Activated naive CD4-positive, alpha-beta T cell treated with anti-CD3 and anti-CD28 coated beads, Interleukin-2, amount 50 U/mL, for 16 hours (primary cell): Measurements from ENCODE around the gene STXBP3.

ENCODE experiments used
- DNase-seq: peaks from one replicate; pipeline ENCODE4 v3.0.0-alpha.2; 2020

Gene STXBP3

DNA sequence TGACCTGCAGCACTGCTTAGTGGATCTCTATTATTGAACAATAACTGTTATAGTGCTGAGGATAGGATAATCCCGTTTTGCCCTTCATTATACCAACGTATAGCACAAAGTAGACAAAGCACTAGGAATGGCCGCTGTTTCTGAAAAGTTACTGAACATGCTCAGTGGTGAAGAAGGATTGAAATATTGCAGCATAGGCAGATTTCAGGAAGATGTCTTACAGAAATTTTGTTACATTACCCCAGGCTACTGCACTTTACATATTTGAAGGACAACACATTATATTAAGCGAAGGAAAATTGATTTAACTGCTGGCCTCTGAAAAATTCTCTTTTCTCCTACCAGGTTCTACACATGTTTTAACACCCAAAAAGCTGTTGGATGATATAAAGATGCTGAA, 62.0 kb downstream of the STXBP3 start:
- no peak for DNase-seq

DNA sequence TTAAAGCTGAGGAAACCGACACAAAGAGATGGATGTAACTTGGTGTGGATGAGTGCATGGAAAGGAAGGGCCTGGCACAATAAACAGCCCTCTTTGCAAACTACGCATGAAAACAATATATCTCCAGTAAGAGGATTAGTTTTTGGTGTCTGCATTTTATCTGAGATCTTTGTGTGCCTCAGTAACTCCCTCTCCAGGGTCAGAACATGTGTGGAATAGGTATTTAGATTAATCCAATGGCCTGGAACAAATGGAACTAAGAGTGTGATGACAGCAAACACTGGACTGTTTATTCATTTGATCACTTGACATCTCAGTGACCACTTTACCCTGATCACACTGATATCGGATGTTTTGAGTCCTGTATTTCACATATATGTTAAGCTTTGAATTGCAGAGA, 65.1 kb downstream of the STXBP3 start:
- DNase-seq = no peak

DNA sequence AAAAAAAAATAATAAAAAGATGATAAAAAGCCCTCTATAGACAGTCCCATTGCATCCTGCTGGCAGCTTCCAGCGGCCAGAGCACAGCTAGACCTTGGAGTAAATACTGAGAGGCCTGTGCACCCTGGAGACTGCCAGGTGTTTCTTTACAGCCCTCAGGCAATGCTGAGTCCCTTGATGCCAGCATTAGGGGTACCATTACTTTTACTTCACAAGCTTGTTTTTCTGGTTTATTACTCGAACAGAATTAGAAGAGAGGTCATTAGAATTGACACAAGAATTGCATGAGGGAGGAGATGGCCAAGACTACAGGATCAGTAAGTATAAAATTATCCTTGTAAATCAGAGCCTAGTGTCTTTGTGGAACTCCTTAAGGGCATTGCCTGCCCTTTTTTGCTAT, 66.9 kb downstream of the STXBP3 start:
- no peak for DNase-seq

DNA sequence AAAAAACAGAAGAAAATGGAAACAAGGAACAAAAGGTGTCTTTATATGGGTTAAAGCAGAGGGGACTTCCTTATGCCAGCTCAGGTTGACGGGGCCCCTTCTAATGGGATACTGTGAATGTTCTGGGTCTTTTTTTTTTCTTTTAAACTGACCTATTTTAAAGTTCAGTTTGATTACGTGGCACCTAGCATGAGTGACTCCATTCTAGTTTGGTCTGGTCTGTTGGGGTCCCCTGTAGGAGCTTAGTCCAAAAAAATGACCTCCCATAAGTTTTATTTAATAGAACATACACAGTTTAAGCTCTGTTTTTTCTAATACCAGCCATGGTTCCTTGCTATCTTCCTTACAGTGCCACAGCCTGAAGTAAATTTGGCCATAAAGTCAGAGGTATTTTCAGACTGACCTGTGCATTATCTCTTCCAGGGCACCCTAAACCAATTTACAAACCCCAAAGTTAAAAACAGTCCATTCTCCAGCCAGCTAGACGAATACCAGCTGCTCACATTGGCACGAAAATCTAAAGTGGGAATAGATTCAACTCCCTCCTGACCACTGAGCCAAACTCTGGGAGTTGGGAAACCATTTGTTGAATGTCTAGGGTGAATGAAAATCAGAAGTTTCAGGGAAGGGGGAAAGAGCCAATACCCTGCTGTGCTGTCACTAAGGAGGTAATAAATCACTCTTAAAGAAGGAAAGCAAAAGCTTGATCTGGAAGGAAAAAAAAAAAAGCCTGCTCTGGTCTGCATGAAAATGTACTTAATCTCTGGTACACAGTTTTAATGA, 68.1 kb downstream of the STXBP3 start:
- DNase-seq = no peak

DNA sequence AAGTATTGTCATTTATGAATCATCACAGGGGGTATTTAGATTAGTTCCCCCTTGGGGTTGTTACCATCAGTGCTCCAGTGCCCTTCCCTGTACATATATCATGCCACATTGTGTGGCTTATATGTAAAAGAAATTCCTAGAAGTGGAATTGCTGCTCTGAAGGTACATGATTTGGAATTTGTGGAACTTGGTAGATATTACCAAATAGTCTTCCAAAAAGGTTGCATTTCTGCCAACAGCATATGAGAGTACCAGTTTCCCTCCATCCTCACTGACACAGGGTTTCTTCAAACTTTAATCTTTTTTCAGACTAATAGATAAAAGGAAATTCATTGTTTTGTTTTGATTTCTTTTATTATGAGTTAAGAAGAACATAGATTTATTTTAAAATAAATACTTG, 69.1 kb downstream of the STXBP3 start:
- no peak for DNase-seq

DNA sequence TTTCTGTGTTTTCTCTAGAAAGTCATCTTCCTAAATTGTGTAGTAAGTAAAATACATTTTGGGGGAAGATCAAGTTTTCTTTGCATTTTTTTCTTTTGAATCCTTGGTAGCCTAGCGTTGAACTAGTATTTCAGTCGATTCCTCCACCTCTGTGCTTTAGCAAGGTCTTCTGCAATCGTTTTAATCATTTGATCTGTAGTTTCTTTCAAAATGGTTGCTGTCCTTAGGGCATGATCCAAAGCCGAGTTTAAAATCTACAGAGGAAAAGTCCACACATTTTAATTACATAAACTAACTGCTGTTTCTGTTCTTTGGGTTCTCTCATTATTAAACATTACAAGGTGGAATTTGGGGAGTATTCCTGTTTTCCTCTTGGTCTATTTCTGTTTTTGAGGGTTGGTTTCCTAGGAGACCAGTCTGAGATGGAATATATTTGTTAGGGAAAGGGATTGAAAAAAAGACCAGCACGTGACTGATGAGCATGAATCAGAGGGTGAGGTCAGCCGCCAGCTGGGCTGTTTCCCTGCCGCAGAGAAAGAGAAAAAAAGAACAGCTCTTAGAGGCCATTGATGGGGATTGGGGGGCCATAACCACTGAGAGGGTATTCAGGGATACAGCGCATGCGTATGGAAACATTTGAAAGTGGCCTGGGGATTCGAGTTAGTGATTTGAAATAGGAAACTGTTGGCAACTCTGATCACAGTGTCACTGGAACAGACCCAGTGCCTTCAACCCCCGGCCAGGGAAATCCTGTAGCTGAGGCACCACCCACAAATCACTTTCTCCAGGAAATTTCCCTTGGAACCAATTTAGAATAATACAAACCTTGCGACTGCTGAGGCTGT, 69.8 kb downstream of the STXBP3 start:
- DNase-seq = no peak

DNA sequence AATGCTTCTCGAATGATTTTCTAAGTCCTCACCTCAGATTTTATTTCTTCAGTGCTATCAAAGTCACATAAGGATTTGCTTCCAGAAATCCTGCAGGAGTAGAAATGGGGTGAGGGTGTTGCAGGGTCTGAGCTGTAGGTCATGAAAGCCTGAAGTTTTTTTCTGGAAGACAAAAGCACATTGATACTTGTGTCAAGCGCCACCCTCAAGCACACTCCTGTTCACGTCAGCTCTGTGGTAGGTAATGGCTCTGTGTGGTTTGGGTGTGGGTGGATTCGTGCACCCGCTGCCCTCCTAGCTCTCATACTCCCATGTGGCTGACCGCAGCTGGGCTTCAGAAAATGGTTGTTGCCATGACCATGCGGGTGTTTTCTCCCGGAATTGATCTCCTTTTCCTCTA, 70.5 kb downstream of the STXBP3 start:
- no peak for DNase-seq

DNA sequence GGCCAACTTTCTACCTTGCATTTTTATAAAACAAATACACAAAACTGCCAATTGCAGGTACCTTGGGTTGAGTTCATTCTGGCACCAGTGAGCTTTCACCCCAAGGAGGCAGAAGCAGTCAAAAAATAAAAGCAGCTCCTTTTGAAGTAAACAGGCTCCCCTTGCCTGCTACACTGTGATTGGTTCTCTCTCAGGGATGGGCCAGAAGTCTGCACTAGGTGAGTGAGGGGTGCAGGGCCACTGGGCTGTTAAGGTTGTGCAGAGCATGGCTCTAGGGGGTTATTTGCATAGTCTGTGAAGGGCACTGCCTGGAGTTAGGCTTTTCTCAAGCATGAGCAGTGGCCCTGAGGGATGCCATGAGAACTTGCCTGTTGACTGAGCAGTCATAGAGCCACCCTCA, 71.3 kb downstream of the STXBP3 start:
- no peak for DNase-seq

DNA sequence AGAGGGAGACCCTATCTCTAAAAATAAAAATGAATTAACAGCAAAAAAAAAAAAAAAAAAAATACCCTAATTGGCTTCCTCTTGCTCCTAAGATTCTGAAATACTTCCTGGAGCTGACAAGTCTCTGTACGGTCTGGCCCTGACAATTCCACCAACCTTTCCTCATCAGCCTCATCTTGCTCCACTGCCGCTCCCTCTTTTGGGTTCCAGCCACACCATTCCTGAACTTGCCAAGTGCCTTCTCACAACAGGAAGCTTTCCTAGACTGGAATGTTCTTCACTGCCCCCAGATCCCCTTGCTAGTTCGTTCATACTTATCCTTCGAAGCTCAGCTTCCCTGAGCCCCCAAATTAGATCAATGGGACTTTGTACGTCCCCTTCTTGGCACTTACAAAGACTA, 73.4 kb downstream of the STXBP3 start:
- no peak for DNase-seq

DNA sequence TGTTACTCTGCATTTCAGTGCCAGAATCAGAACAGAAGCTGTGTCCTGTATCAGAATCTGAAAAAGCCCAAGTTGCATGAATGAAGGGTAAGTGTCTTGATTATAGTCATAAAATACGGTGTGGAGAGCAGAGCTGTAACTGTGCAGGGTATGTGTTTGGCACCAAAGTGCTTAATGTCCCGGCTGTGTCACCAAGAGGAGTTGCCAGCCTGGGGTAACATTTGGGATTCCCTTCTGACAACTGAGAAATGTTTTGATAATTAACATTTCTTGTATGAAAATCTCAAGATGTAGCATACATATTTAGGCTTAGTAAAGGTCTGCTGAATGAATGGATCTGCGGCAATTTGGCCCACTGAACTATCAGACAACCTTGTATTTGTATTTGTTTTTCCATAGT, 77.2 kb downstream of the STXBP3 start:
- no peak for DNase-seq

DNA sequence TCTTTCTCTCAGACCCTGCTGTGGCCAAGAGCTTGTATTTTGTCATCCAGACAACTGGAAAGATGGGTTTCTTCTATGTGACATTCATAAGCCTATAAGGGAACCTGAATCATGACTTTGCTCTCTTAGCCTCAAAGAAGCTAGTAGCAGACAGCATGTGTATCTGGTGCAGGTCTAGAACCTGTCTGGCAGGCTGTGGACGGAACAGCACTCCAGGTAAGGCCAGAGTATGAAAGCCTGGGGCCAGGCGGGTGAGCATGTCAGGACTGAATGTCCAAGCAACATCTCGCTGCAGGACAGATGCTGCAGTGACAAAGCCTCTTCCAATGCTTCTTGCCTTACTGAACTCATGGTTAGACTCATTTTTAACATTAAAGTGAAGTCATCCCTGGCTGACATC, 77.6 kb downstream of the STXBP3 start:
- DNase-seq = no peak

DNA sequence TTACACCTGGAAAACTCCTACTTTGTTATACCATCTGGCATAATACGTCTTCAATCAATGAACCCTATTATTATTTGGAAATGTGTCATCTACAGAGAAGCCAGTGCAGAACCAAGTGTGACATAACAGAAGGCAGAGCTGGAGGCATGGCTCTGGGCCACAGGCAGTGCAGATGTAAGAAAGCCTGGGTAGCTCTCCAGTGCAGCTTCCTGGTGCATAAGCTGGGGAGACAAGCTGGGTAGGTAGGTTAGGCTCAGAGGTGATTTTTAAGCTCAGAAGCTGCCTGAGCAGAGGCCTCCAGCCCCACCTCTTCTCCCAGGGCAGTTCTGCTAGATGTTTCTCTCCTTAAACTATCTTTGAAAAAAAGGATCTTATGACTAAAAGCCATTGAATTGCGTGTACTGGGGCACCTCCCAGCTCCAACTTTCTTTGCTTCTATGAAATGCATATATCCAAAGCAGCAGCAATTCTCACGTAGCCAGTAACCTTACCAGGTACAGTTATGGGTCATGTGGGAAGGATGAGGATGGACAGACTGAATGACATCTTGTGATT, 79.7 kb downstream of the STXBP3 start:
- DNase-seq = no peak

DNA sequence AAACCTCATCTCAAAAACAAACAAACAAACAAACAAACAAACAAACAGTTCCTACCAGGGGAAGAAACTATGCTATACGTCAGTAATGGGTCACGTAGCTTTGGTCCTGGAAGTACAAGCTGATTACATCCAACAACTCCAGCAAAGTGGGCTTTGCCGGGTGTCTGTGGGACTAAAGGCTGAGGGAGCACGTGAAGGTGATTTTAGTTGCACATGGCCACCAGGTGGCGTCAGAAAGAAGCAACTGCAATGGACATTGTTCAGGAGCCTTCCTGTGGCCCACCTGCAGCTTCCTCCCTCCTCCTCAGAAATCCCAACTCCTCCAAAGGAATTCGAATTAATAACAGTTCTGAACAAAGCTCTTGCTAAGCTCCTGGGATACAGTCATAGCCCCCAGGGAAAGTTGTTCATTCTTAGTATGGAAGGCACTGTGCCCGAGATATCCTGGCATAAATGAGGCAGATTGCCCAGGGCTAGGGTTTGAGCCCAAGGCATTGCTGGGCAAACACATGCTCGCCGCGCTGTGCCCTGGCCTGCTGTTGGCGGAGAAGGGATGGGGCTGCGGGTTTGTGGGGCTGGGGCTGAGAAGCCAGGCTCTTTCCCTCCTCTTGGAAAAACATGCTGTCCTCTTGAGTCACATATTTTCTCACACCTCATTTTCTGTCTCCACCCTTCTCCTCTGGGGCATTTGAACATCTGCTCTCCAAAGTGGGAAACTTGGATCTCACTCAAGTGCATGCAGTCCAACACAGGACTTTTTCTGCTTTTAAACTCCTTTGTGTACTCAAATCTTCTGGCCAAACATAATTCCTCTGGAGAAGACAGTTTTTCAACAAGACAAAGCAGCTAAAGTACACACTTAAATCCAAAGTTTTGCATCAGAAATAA, 81.8 kb downstream of the STXBP3 start:
- peak; percentile 72 for DNase-seq

DNA sequence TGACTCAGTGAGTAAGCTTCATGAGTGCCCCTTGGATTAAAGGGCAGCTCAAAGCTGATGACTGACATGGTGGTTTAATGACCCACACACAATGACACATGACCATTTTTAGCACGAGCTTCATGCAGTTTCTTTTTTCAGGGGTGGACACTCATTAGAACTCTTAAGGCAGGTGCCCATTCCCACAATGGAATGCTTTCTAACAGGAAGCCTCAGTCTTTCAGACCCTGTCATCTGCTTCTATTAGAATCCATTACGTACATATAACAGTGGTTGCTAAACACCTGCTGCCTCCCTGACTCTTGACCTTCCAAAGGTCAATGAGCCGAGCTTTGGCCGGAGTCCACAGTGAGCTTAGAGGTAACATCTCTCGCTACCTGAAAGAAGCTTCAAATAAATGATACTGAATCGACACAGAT, 83.0 kb downstream of the STXBP3 start:
- DNase-seq = no peak

DNA sequence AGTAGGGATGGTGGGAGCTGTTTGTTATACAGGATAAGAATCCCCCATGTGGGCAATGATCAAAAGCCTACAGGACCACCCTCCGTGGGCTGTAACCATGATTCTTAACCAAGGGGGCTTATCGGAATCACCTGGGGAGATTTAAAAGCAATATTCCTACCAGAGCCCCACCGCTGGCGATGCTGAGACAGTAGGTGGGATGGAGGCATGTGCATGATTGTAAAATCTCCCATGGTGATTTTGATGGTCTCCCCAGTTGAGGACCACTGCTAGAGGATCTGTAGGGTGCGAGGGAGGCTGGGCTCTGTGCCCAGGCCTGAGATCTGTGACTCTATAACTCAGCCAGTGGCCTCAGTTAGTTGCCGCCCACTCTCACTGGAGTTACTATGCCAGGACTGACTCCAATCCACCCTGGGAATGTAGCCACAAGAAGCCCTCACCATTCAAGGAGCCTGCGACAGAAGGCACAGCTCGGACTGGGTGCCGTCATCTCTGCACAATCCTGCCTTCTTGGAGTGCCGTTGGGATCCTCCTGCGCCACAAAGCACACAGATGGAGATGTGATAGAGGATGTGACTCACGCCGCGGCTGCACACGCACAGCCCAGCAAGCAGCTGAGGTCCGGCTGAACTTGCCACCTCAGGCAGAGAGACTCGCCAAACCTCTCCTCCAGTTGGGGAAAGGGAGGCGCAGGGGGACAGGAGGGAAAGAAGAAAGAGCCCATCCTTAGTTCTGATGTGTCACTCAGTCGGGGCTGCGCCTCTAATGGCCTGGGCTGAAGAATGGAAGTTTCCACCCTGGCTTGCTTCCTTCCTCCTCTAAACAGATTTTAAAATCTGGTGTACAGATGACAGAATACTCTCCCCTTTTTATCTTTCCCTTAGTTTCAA, 83.9 kb downstream of the STXBP3 start:
- DNase-seq = no peak

DNA sequence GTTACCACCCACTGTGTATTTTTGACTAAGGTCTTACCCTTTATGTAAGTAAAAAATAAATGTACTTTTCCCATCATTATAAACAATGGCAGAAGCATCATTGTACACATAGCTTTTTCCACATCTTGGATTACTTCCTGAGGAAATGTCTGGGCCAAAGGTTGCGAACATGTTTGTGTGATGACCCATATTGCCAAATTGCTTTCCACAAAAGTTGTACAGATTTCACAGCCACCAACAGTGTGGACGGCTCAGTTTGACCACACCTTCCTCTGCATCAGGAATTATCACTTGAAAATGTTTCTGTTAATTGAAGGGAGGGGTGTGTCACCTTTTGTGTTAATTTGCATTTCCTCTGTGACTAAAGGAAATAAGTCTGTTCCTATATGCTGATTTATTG, 84.8 kb downstream of the STXBP3 start:
- DNase-seq = no peak

DNA sequence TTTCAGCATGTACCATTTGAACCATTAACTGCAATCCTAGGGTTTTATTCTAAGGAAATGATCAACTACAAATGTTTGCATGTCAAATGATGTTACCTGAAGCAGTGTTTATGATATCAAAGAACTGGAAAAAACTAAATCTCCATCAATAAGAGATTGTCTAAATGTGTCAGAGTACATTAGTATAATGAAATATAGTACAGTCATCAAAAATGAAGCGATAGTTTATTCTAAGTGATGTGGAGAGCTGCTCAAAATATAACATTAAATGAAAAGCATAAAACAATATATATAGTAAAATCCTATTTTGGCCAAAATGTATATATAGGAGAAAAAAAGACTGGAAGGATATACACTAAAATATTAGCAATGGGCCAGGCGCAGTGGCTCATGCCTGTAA, 86.5 kb downstream of the STXBP3 start:
- DNase-seq = no peak

DNA sequence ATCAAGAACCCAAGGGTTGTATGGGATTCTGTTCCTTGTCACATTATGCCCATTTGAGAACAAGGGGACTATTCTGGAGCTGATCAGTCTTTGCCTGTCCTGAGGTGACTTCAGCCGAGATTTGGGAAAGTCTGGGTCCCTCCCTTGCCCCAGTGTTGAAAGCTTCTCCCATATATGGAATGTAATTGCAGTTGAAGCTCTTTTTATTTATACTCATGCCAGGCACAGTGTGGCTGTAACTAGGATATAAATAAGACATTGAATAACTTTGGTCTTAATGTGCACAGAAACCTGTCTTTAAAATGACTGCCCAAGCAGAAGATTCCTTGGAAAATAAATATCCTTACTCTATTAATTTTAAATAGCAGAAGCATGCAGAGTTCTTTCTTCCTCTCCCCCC, 95.2 kb downstream of the STXBP3 start:
- DNase-seq = no peak

DNA sequence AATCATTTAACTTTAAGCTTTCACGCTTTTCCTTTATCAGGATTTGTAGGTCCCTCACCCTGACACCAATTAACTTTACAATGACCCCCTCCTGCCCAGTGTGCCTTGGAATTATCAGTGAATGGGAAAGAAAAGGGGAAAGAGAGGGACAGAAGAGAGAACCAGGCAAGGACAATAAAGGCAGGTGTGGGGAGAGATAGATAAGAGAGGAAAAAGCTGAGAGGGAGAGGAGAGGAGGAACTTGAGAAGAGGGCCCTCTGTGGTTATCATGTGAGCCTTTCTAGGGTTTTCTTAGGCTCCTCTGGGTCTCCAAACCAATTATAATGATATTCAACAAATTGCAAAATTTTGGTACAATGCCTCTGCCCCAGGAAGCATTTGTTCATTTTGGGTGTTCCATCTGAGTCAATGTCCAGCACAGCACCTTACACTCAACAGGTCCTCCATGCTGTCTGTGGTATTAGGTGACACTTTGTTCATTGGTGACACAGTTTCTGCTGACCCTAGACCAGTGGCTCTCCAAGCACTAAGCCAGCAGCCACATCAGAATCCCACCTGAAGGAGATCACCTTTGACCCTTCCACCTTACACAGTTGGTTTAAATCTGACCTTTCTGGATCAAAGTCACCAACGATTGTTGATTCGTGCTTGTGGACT, 96.2 kb downstream of the STXBP3 start:
- no peak for DNase-seq

DNA sequence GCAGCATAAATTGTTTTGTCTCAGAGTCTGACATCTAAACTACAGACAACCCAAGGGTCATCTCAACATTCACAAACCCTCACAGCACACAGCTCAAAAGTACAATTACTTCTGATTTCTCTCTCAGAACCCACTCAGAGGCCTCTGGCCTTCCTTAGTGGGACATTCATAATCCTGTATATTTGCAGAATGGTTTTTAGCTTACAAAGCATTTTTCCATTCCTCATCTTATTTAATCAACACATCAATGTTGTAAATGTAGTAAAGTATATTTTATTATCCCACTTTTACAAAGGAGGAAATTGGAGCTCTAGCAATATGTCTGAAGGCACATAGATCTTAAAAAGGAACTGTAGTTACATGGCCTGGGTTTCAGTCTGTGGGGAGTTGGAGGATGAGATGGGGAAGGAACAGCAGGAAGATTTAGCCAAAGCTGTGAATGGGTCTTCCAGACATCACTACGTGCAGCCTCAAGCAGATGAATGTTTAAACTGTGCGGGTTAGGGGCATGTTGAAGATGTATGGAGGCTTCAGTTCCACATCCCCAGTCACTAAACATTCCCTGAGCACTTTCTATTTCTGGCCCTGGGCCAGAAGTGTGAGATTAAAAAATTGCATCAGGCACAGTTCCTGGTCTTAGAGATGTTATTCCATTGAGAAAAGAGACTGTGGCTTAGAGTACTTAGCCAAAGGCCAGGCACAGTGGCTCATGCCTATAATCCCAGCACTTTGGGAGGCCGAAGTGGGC, 97.1 kb downstream of the STXBP3 start:
- no peak for DNase-seq

DNA sequence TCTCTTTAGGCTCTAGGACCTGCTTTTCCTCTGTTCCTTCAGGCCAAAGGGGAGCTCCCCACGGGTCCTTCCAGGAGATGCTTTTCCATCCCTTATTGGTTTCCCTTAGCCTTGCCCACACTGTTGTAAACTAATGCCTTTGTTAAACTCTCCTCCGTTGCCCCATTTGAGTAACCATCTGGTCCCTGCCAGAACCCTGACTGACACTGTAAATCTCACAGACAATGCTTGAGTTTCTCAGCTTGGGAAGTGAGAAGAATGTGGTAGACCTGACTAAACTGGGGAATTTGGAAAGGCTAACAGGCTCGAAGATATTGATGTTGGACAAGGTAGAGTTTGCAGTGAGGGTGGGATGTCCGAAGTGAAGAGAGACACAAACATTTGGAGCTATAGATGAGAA, 99.0 kb downstream of the STXBP3 start:
- no peak for DNase-seq
